ENCODE data around the gene SGMS1.

SGMS1 gene

GRCh38 chr10:50618624-50619023 lies 5.1 kb downstream of the SGMS1 start:
- Histone ChIP-seq H3K79me2 (ENCODE audit: insufficient read depth, low read depth) (peaks cover 80% of the 10 kb centered on the region), H3K4me3 (IDR thresholded peaks at IDR 0.05; ENCODE audit: insufficient read depth, low read depth, low read length) (no peak overlapping the region), H3K9ac (no peak overlapping the region)

GRCh38 chr10:50615658-50616057 lies 8.1 kb downstream of the SGMS1 start:
- Histone ChIP-seq H3K27ac (no peak overlapping the region), H4K20me1 (ENCODE audit: insufficient read depth) (no peaks in the 10 kb centered on the region)

More at GRCh38 chr10:50618624-50619023, 5.1 kb downstream of the SGMS1 start:
- H3K4me1 ChIP-seq (ENCODE audit: low read depth, poor library complexity, severe bottlenecking) = peaks cover 64% of the 10 kb centered on the region
- H4K20me1 ChIP-seq (ENCODE audit: insufficient read depth) = no peaks in the 10 kb centered on the region
- H3K36me3 ChIP-seq (ENCODE audit: insufficient read depth) = no peaks in the 10 kb centered on the region
- H3K27ac ChIP-seq = no peak overlapping the region
- no peak overlapping the region for H2AFZ ChIP-seq (ENCODE audit: low read depth)
- H3K27me3 ChIP-seq (ENCODE audit: insufficient read depth, low read depth) = no peaks in the 10 kb centered on the region
- H3K4me2 ChIP-seq = no peak overlapping the region
- no peak for TF ChIP-seq CTCF (conservative IDR thresholded peaks at IDR 0.05; ENCODE audit: low read depth, low read length)

GRCh38 chr10:50614444-50615137 lies 9.2 kb downstream of the SGMS1 start:
- no peaks in the 10 kb centered on the region for H4K20me1 ChIP-seq (ENCODE audit: insufficient read depth)
- H3K27ac ChIP-seq = no peak overlapping the region
- H2AFZ ChIP-seq (ENCODE audit: low read depth) = no peak overlapping the region
- no peak overlapping the region for H3K9ac ChIP-seq
- H3K4me2 ChIP-seq = no peak overlapping the region; the same call in 1 of the 2 replicates
- no peaks in the 10 kb centered on the region for H3K27me3 ChIP-seq (ENCODE audit: insufficient read depth, low read depth)
- H3K79me2 ChIP-seq (ENCODE audit: insufficient read depth, low read depth) = peaks cover 70% of the 10 kb centered on the region
- H3K4me1 ChIP-seq (ENCODE audit: low read depth, poor library complexity, severe bottlenecking) = peaks cover 61% of the 10 kb centered on the region
- TF ChIP-seq CTCF (conservative IDR thresholded peaks at IDR 0.05; ENCODE audit: low read depth, low read length) = peak; percentile 51; the same call in 1 of the 2 replicates
- no peak overlapping the region for H3K4me3 ChIP-seq (IDR thresholded peaks at IDR 0.05; ENCODE audit: insufficient read depth, low read depth, low read length)
- H3K36me3 ChIP-seq (ENCODE audit: insufficient read depth) = no peaks in the 10 kb centered on the region

More at GRCh38 chr10:50615658-50616057, 8.1 kb downstream of the SGMS1 start:
- no peak for TF ChIP-seq CTCF (conservative IDR thresholded peaks at IDR 0.05; ENCODE audit: low read depth, low read length)
- H2AFZ ChIP-seq (ENCODE audit: low read depth) = no peak overlapping the region
- no peak overlapping the region for H3K4me3 ChIP-seq (IDR thresholded peaks at IDR 0.05; ENCODE audit: insufficient read depth, low read depth, low read length)
- no peak overlapping the region for H3K9ac ChIP-seq
- H3K36me3 ChIP-seq (ENCODE audit: insufficient read depth) = no peaks in the 10 kb centered on the region
- H3K4me2 ChIP-seq = no peak overlapping the region
- peaks cover 72% of the 10 kb centered on the region for H3K4me1 ChIP-seq (ENCODE audit: low read depth, poor library complexity, severe bottlenecking)
- no peaks in the 10 kb centered on the region for H3K27me3 ChIP-seq (ENCODE audit: insufficient read depth, low read depth)
- peaks cover 70% of the 10 kb centered on the region for H3K79me2 ChIP-seq (ENCODE audit: insufficient read depth, low read depth)

GRCh38 chr10:50613726-50614443 lies 9.9 kb downstream of the SGMS1 start:
- Histone ChIP-seq H3K27me3 (ENCODE audit: insufficient read depth, low read depth) (no peaks in the 10 kb centered on the region), H3K79me2 (ENCODE audit: insufficient read depth, low read depth) (peaks cover 70% of the 10 kb centered on the region), H3K4me3 (IDR thresholded peaks at IDR 0.05; ENCODE audit: insufficient read depth, low read depth, low read length) (no peak overlapping the region), H2AFZ (ENCODE audit: low read depth) (no peak overlapping the region), H3K9ac (no peak overlapping the region), H4K20me1 (ENCODE audit: insufficient read depth) (no peaks in the 10 kb centered on the region), H3K4me1 (ENCODE audit: low read depth, poor library complexity, severe bottlenecking) (peaks cover 56% of the 10 kb centered on the region), H3K4me2 (peak overlapping the region; percentile 13; the same call in 1 of the 2 replicates), H3K27ac (no peak overlapping the region), H3K36me3 (ENCODE audit: insufficient read depth) (no peaks in the 10 kb centered on the region)
- TF ChIP-seq CTCF (conservative IDR thresholded peaks at IDR 0.05; ENCODE audit: low read depth, low read length) = no peak

Data from KMS-11 (cell line).